Neural cell (in vitro differentiated cells): ENCODE measurements around the gene SRPX2.

Experiments
- EZH2 ChIP-seq: fragments of 200-600, 300-800 bp; shearing (Covaris generic), sonication (generic); IDR thresholded peaks from 2 replicates; pipeline ENCODE4 v1.6.1; 2014; ENCODE audit warnings: antibody characterized with exemption, low read length, borderline replicate concordance, mild to moderate bottlenecking; ENCODE audit not compliant: insufficient read depth, poor library complexity, severe bottlenecking
- TF ChIP-seq, protein P1 (sequence below): fragments of 450-650 bp; IDR thresholded peaks from 2 replicates; pipeline ENCODE4 v1.5.1; 2014; ENCODE audit warnings: antibody characterized with exemption, mild to moderate bottlenecking, moderate library complexity; ENCODE audit not compliant: poor library complexity, severe bottlenecking
- TF ChIP-seq, protein P2 (sequence below): IDR thresholded peaks from 2 replicates; pipeline ENCODE4 v1.6.1; 2012; ENCODE audit warnings: borderline replicate concordance

DNA sequence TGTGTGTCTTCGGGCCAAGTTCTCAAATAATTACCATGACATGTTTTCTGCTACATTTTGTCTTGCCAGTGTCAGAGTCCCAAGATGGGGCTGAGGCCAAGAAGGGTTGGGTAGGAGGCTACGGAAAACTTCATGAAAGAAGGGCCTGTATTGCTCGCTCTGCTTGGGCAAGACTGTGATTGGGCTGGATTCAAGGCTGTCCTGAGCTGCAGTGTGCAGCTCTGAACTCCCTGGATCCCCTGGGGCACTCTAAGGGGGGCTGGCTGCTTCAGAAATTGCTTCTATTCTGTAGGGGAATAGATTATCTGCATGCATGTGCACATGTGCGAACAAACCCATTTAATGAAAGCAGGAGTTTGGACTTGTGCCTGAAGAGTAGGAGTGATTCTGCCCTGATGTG lies 21.0 kb upstream of the SRPX2 start:
- TF ChIP-seq, protein P1, sequence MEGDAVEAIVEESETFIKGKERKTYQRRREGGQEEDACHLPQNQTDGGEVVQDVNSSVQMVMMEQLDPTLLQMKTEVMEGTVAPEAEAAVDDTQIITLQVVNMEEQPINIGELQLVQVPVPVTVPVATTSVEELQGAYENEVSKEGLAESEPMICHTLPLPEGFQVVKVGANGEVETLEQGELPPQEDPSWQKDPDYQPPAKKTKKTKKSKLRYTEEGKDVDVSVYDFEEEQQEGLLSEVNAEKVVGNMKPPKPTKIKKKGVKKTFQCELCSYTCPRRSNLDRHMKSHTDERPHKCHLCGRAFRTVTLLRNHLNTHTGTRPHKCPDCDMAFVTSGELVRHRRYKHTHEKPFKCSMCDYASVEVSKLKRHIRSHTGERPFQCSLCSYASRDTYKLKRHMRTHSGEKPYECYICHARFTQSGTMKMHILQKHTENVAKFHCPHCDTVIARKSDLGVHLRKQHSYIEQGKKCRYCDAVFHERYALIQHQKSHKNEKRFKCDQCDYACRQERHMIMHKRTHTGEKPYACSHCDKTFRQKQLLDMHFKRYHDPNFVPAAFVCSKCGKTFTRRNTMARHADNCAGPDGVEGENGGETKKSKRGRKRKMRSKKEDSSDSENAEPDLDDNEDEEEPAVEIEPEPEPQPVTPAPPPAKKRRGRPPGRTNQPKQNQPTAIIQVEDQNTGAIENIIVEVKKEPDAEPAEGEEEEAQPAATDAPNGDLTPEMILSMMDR = no peak
- TF ChIP-seq, protein P2, sequence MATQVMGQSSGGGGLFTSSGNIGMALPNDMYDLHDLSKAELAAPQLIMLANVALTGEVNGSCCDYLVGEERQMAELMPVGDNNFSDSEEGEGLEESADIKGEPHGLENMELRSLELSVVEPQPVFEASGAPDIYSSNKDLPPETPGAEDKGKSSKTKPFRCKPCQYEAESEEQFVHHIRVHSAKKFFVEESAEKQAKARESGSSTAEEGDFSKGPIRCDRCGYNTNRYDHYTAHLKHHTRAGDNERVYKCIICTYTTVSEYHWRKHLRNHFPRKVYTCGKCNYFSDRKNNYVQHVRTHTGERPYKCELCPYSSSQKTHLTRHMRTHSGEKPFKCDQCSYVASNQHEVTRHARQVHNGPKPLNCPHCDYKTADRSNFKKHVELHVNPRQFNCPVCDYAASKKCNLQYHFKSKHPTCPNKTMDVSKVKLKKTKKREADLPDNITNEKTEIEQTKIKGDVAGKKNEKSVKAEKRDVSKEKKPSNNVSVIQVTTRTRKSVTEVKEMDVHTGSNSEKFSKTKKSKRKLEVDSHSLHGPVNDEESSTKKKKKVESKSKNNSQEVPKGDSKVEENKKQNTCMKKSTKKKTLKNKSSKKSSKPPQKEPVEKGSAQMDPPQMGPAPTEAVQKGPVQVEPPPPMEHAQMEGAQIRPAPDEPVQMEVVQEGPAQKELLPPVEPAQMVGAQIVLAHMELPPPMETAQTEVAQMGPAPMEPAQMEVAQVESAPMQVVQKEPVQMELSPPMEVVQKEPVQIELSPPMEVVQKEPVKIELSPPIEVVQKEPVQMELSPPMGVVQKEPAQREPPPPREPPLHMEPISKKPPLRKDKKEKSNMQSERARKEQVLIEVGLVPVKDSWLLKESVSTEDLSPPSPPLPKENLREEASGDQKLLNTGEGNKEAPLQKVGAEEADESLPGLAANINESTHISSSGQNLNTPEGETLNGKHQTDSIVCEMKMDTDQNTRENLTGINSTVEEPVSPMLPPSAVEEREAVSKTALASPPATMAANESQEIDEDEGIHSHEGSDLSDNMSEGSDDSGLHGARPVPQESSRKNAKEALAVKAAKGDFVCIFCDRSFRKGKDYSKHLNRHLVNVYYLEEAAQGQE = no peak
- TF ChIP-seq EZH2 = no peak
